ENCODE measurements around the gene RERE. TPM values are rescaled to one million over a fixed set of nuclear protein-coding genes. Genes with fewer than 3 reads are reported as not detected.

The RERE gene
- total RNA-seq, 2 donors from 2014 or later, result 96.0 to 105 TPM

DNA sequence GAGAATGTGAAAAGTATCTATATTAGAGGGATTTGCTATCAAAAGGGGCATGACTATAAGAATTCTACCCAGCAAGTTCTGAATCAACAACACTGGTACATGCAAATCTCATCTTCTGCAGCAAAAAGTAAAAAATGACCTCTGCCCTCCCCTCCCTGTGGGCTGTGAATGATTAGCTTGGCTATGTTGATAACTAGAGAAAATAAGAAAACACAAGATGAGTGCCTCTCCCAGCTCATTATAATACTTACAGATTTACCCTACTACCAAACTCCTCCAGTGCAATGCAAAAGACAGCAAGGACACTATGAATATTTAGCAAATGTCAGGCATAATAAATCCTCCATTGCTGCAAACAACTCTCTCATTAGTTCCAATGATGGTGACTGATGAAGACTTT is 397.1 kb downstream of the RERE start:
- H3K9ac ChIP-seq (ENCODE audit: low read depth in 2 of 2, low read length in 2 of 2), result peak overlapping the region; percentile 6 to 93
- H3K9me3 ChIP-seq, result no peaks in the 10 kb centered on the region
- peaks cover 22% of the 10 kb centered on the region for H3K4me1 ChIP-seq
- intact Hi-C loops (cut with DNase I), result no loop called here
- H3K4me3 ChIP-seq, result peak overlapping the region; percentile 70
- H3K27me3 ChIP-seq, result no peaks in the 10 kb centered on the region
- H3K36me3 ChIP-seq, result no peaks in the 10 kb centered on the region
- TF ChIP-seq, protein P1, sequence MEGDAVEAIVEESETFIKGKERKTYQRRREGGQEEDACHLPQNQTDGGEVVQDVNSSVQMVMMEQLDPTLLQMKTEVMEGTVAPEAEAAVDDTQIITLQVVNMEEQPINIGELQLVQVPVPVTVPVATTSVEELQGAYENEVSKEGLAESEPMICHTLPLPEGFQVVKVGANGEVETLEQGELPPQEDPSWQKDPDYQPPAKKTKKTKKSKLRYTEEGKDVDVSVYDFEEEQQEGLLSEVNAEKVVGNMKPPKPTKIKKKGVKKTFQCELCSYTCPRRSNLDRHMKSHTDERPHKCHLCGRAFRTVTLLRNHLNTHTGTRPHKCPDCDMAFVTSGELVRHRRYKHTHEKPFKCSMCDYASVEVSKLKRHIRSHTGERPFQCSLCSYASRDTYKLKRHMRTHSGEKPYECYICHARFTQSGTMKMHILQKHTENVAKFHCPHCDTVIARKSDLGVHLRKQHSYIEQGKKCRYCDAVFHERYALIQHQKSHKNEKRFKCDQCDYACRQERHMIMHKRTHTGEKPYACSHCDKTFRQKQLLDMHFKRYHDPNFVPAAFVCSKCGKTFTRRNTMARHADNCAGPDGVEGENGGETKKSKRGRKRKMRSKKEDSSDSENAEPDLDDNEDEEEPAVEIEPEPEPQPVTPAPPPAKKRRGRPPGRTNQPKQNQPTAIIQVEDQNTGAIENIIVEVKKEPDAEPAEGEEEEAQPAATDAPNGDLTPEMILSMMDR (IDR thresholded peaks at IDR 0.05), result no peak
- DNase-seq, result peak; percentile 74
- H3K27ac ChIP-seq, result peak overlapping the region; percentile 95

DNA sequence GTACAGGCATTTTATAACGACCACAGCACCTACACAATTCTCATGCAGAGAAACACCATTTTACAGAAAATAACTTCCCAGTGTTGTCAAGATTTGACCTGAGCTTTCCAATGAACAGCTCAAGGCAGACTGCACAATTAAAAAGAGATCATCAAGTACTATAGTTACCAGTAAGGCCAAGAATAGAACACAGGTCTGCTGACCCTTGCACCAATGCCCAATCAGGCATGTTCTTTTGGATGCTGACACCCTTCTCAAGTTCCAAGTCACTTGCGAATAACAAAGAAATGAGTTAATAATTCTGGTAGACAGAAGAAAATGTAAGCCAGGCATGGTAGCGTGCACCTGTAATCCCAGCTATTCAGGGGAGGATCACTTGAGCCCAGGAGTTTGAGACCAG is 397.6 kb downstream of the RERE start:
- Histone ChIP-seq H3K9me3 (no peaks in the 10 kb centered on the region), H3K9ac (ENCODE audit: low read depth in 2 of 2, low read length in 2 of 2) (peak overlapping the region in 1 of 2 donors; percentile 48), H3K4me3 (no peak overlapping the region), H3K27ac (peak overlapping the region; percentile 95), H3K27me3 (no peaks in the 10 kb centered on the region), H3K4me1 (peaks cover 24% of the 10 kb centered on the region), H3K36me3 (no peaks in the 10 kb centered on the region)
- TF ChIP-seq, protein P1 (IDR thresholded peaks at IDR 0.05), result no peak
- intact Hi-C loops (cut with DNase I), result no loop called here
- DNase-seq, result no peak

DNA sequence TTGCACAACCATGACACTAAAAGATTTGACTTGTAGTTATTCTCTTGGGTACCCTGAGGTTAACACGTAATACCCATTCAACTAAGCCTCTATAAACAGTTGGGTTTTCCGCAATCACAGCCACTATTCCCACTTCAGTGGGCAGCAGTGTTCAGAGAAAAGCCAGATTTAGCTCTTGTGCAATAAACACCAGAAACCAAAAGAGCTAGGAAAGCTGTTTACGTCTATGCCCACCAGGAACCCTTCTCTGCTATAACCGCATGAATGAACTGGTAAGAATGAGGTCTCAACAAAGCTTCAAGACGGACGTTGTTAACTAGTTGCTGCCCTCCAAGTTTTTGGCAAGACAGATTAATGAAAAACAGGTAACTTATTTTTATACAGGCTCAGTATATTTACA is 398.3 kb downstream of the RERE start:
- no peak overlapping the region for H3K4me3 ChIP-seq
- H3K27ac ChIP-seq, result peak overlapping the region; percentile 30
- intact Hi-C loops (cut with DNase I), result no loop called here

DNA sequence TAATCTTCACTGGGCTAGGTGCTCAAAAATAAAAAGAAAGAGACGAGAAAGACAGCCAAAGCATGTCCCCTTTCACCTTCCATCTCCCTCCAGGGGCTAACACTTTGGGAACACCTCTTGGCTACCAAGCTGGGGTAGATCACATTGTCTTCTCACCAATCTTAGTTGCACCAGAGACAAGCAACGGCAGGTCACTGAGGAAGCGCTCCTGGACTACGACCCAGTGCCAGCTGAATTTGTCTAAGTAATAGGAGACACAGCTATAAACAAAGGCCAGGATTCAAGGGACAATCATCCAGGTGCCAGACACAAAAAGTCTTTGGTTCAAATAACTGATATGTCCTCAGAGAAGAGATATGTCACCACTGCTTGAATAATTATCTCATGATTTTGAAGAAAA is 399.1 kb downstream of the RERE start:
- TF ChIP-seq, protein P1 (IDR thresholded peaks at IDR 0.05), result no peak
- peak overlapping the region in 1 of 2 donors; percentile 48 for H3K9ac ChIP-seq (ENCODE audit: low read depth in 2 of 2, low read length in 2 of 2)
- peak overlapping the region; percentile 30 for H3K27ac ChIP-seq
- DNase-seq, result no peak
- intact Hi-C loops (cut with DNase I), result no loop called here
- H3K4me3 ChIP-seq, result no peak overlapping the region
- no peaks in the 10 kb centered on the region for H3K36me3 ChIP-seq
- peaks cover 25% of the 10 kb centered on the region for H3K4me1 ChIP-seq
- H3K27me3 ChIP-seq, result no peaks in the 10 kb centered on the region
- no peaks in the 10 kb centered on the region for H3K9me3 ChIP-seq

More for the DNA sequence above, 398.3 kb downstream of the RERE start:
- Histone ChIP-seq H3K27me3 (no peaks in the 10 kb centered on the region), H3K9me3 (no peaks in the 10 kb centered on the region), H3K9ac (ENCODE audit: low read depth in 2 of 2, low read length in 2 of 2) (peak overlapping the region in 1 of 2 donors; percentile 48), H3K36me3 (no peaks in the 10 kb centered on the region), H3K4me1 (peaks cover 21% of the 10 kb centered on the region)
- DNase-seq, result no peak
- TF ChIP-seq, protein P1 (IDR thresholded peaks at IDR 0.05), result no peak

DNA sequence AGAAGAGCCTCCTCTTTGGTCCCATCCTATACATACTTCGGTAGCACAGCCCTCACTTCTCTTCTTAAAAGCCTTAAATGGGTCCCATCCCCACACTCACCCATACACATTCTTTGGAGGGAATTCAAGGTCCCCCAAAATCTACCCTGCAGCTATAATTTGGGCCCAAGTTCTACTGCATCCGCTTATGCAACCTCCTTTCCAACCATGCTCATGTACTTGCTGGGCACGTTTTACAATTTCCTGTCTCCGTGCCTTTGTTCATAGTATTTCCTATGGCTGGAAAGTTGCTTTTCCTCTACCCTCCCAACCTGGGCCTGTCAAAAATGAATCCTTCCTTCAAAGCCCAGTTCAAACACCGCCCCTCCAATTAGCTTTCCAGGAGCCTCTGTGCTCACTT is 399.8 kb downstream of the RERE start:
- TF ChIP-seq, protein P1 (IDR thresholded peaks at IDR 0.05), result no peak
- Histone ChIP-seq H3K27me3 (no peaks in the 10 kb centered on the region), H3K9me3 (no peaks in the 10 kb centered on the region), H3K4me3 (no peak overlapping the region), H3K36me3 (no peaks in the 10 kb centered on the region), H3K9ac (ENCODE audit: low read depth in 2 of 2, low read length in 2 of 2) (no peak overlapping the region), H3K27ac (no peak overlapping the region), H3K4me1 (peaks cover 30% of the 10 kb centered on the region)
- no peak for DNase-seq
- intact Hi-C loops (cut with DNase I), result no loop called here
